ENCODE measurements around the gene SH2B2.

SH2B2 gene

DNA sequence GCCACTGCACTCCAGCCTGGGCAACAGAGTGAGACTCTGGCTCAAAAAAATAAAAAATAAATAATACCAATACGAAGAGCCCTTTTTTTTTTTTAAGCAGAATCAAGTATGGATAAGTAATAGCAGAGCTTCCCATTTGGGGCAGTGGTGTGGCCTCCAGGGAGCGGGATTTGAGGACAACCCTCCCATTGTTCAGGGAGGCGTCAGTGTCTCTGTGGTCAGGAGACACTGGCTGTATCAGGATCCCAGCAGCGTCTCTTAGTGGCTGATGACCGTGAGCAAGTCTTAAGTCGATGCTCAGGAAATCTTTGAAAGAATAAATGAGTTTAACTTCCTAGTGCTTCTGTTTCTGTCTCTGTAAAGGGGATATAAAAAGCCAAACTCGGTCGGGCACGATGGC, 25.2 kb upstream of the SH2B2 start:
- Histone ChIP-seq H3K27me3 (ENCODE audit: insufficient read depth, low read depth, severe bottlenecking) (no peaks in the 10 kb centered on the region), H3K4me3 (ENCODE audit: low read depth, low read length) (no peak overlapping the region), H3K27ac (no peak overlapping the region), H3K9me3 (ENCODE audit: severe bottlenecking) (no peaks in the 10 kb centered on the region), H3K36me3 (no peaks in the 10 kb centered on the region)
- no peak for DNase-seq
- TF ChIP-seq, protein P1, sequence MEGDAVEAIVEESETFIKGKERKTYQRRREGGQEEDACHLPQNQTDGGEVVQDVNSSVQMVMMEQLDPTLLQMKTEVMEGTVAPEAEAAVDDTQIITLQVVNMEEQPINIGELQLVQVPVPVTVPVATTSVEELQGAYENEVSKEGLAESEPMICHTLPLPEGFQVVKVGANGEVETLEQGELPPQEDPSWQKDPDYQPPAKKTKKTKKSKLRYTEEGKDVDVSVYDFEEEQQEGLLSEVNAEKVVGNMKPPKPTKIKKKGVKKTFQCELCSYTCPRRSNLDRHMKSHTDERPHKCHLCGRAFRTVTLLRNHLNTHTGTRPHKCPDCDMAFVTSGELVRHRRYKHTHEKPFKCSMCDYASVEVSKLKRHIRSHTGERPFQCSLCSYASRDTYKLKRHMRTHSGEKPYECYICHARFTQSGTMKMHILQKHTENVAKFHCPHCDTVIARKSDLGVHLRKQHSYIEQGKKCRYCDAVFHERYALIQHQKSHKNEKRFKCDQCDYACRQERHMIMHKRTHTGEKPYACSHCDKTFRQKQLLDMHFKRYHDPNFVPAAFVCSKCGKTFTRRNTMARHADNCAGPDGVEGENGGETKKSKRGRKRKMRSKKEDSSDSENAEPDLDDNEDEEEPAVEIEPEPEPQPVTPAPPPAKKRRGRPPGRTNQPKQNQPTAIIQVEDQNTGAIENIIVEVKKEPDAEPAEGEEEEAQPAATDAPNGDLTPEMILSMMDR (IDR thresholded peaks at IDR 0.05; ENCODE audit: low read depth, low read length): no peak

DNA sequence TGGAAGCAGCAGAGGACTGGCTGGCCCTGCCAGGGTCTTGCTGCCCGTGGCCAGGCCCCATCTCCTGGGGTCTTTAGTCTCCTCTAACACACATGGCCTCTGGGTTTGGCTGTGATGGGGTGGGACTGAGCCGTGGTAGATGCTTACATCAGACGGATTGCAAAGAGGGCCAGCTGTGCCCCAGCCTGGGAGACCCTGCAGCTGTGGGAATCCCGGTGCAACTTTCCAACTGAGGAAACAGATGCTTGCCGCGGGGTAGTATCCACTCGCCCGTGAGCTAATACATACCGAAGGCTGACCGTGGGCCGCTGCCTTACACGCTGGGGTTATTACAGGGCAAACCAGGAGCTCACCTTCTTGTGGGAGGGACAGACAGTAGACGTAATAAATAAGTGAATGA, 24.1 kb upstream of the SH2B2 start:
- TF ChIP-seq, protein P1 (IDR thresholded peaks at IDR 0.05; ENCODE audit: low read depth, low read length): no peak
- H3K4me3 ChIP-seq (ENCODE audit: low read depth, low read length): no peak overlapping the region
- H3K9me3 ChIP-seq (ENCODE audit: severe bottlenecking): no peaks in the 10 kb centered on the region
- H3K27ac ChIP-seq: no peak overlapping the region
- no peaks in the 10 kb centered on the region for H3K36me3 ChIP-seq
- no peaks in the 10 kb centered on the region for H3K27me3 ChIP-seq (ENCODE audit: insufficient read depth, low read depth, severe bottlenecking)
- no peak for DNase-seq

DNA sequence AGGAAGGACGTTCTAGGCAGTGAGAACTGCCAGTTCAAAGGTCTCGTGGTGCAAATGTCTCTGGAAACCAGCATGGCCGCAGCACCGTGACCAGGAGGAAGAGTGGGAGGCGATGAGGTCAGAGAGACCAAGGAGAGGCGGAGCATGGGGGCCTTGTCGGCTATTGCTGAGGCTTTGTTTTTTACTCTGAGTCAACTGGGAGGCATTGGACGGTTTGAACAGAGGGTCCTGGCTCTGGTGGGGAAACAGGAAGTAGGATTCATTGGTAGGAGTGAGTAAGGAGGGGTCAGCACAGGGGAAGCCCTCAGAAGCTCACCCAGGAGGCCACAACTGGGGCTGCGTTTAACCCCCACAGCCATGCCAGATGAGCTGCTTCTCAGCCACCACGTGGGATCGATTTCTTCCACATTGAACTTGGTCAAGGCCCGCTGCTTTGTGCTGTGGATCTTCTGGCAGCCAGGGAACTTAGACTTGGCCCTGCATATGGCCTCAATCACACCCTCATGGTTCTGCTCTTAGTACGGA, 22.2 kb upstream of the SH2B2 start:
- Histone ChIP-seq H3K9me3 (ENCODE audit: severe bottlenecking) (no peaks in the 10 kb centered on the region), H3K36me3 (no peaks in the 10 kb centered on the region), H3K27ac (no peak overlapping the region), H3K4me3 (ENCODE audit: low read depth, low read length) (no peak overlapping the region), H3K27me3 (ENCODE audit: insufficient read depth, low read depth, severe bottlenecking) (no peaks in the 10 kb centered on the region)
- TF ChIP-seq, protein P1 (IDR thresholded peaks at IDR 0.05; ENCODE audit: low read depth, low read length): no peak
- DNase-seq: no peak

DNA sequence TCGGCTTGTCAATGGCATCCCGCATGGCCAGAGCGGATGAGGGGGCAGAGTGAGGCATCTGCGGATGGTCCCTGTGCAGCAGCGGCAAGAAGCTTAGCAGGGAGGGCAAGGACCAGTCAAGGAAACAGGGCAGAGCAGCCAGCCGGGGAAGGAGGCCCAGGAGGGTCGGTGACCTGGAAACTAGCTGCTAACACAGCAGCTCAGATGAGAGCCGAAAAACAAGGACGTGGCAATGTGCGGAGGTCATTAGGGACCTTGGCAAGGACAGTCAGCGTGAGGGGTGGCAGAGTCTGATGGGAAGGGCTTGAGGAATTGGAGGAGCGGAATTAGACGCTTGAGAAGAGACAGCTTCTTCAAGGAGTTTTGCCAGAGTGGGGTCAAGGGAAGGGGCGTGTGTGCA, 20.1 kb upstream of the SH2B2 start:
- Histone ChIP-seq H3K27me3 (ENCODE audit: insufficient read depth, low read depth, severe bottlenecking) (no peaks in the 10 kb centered on the region), H3K27ac (no peak overlapping the region), H3K36me3 (no peaks in the 10 kb centered on the region), H3K9me3 (ENCODE audit: severe bottlenecking) (no peaks in the 10 kb centered on the region), H3K4me3 (ENCODE audit: low read depth, low read length) (no peak overlapping the region)
- no peak for DNase-seq
- TF ChIP-seq, protein P1 (IDR thresholded peaks at IDR 0.05; ENCODE audit: low read depth, low read length): no peak

DNA sequence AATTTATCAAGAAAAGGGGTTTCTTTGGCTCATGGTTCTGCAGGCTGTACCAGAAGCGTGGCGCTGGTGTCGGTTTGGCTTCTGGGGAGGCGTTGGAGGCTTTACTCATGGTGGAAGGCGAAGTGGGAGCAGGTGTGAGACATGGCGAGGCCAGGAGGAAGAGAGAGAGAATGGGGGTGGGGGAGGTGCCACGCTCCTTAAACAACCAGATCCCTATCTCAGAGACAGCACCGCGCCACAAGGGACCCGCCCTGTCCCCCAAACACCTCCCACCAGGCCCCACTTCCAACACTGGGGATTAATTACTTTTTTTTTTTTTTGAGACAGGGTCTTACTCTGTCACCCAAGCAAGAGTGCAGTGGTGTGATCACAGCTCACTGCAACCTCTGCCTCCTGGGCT, 18.0 kb upstream of the SH2B2 start:
- Histone ChIP-seq H3K27ac (no peak overlapping the region), H3K9me3 (ENCODE audit: severe bottlenecking) (no peaks in the 10 kb centered on the region), H3K4me3 (ENCODE audit: low read depth, low read length) (no peak overlapping the region), H3K36me3 (no peaks in the 10 kb centered on the region), H3K27me3 (ENCODE audit: insufficient read depth, low read depth, severe bottlenecking) (no peaks in the 10 kb centered on the region)
- no peak for DNase-seq
- TF ChIP-seq, protein P1 (IDR thresholded peaks at IDR 0.05; ENCODE audit: low read depth, low read length): no peak

DNA sequence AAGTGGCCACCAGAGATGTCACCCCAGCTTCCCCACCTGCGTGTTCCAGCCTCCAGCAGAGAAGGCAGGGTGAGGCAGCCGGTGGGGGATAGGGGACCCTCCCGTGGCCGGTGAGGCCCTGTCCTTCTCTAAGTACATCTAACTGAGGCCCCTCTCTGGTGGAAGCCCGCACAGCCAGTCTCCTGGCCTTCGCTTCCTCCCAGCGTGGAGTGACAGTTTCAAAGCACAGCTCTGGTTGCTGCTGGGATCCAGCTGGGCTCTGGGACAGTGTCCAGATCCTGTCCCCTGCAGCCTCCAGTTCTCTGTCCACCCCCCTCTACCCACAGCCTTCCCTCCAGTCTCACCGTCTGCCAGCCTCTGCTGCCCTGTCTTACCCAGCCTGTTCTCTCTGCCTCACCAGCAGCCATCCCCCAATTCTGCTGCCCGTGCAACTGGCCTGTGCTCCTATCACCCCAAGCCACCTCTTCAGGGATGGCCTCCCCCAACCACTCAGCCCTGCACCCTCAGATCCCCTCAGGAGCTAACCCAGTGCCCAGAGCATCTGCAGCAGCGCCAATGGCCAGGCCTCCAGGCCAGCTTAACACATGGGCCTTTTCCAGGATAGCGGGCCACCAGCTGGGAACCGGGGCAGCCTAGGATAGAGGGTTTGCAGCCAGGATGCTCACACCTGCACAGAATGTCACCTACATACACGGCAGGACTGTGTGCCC, 16.3 kb upstream of the SH2B2 start:
- Histone ChIP-seq H3K36me3 (no peaks in the 10 kb centered on the region), H3K9me3 (ENCODE audit: severe bottlenecking) (no peaks in the 10 kb centered on the region), H3K27me3 (ENCODE audit: insufficient read depth, low read depth, severe bottlenecking) (no peaks in the 10 kb centered on the region), H3K27ac (no peak overlapping the region), H3K4me3 (ENCODE audit: low read depth, low read length) (no peak overlapping the region)
- DNase-seq: no peak
- TF ChIP-seq, protein P1 (IDR thresholded peaks at IDR 0.05; ENCODE audit: low read depth, low read length): no peak

Measured in WERI-Rb-1 (cell line).